Right lobe of liver (tissue), 6 donors: ENCODE results near the gene PRPF19. TPM values are rescaled to one million over a fixed set of nuclear protein-coding genes. Genes with fewer than 3 reads are reported as not detected.
A peak's percentile ranks its signal among the peaks of the same experiment; 100 is the strongest.

Experiments used
- ATAC-seq, 4 donors: fragments of 200-7000 bp; cut with Tn5 transposase; one replicate each; pipeline ENCODE4 v1.9.1; 2020; ENCODE audit warnings: mild to moderate bottlenecking in 4 of 4, moderate library complexity in 4 of 4
- DNase-seq, 3 donors: peaks; one replicate each; pipeline ENCODE4 v3.0.0-alpha.2; 2020
- H3K27ac ChIP-seq, 3 donors: fragments of 200-600 bp; one replicate each; pipeline ENCODE4 v1.8.0; 2022
- H3K27me3 ChIP-seq, 2 donors: fragments of 200-600 bp; one replicate each; pipeline ENCODE4 v1.8.0; 2022
- H3K36me3 ChIP-seq, 4 donors: fragments of 200-600 bp; sonication (generic) in 1 of 4; one replicate each; pipeline versions ENCODE4 v1.5.1 to v1.8.0; 2017 to 2022; ENCODE audit warnings: control low read depth in 1 of 4
- H3K4me1 ChIP-seq, 4 donors: fragments of 200-600 bp; sonication (generic) in 1 of 4; one replicate each; pipeline versions ENCODE4 v1.5.1 to v1.8.0; 2017 to 2022; ENCODE audit warnings: control low read depth in 1 of 4
- H3K4me3 ChIP-seq, 3 donors: fragments of 200-600 bp; one replicate each; pipeline ENCODE4 v1.8.0; 2022
- H3K9me3 ChIP-seq, 4 donors: fragments of 200-600 bp; sonication (generic) in 1 of 4; one replicate each; pipeline versions ENCODE4 v1.5.1 to v1.8.0; 2017 to 2022; ENCODE audit warnings: control low read depth in 1 of 4
- CTCF ChIP-seq, 4 donors: fragments of 200-600 bp in 3 of 4; fragments of 450-650 bp in 1 of 4; IDR thresholded peaks; one replicate each; pipeline versions ENCODE4 v1.5.1 to v1.8.0; 2016 to 2022; ENCODE audit warnings: antibody characterized with exemption in 4 of 4, mild to moderate bottlenecking in 2 of 4
- POLR2A ChIP-seq: fragments of 450-650 bp; IDR thresholded peaks from one replicate; pipeline ENCODE4 v1.6.1; 2017; ENCODE audit warnings: antibody characterized with exemption, mild to moderate bottlenecking
- WGBS: methylation state at CpG from one replicate; pipeline ENCODE4 v1.1.6; 2018; ENCODE audit warnings: low coverage, low lambda C conversion rate; ENCODE audit not compliant: insufficient coverage; ENCODE audit errors: missing lambda C conversion rate; 5-methylcytosine and 5-hydroxymethylcytosine counted together
- intact Hi-C, 2 donors: fragments of 100-400 bp; cut with DNase I; formaldehyde crosslinking; loops; one replicate each; pipeline versions ENCODE4 v1.11.2 to v1.14.1; 2022
- total RNA-seq, 6 experiments: library from RNA; depleted of rRNA in 2 of 6; stranded (reverse); fragments of >200 nt in 2 of 6; fragmentation: NEBNext Ultra II Directional in 3 of 6; extraction: Animal tissue kit (Norgen Biotek cat#: 25700) in 3 of 6; gene quantifications; one replicate each; pipeline versions ENCODE4 v1.1.0 to v1.2.4, GENCODE V29; 2016 to 2023
- donor health status: DM: no; HTN: yes; CAD: no.
- donor health status: DM: no; HTN: no; CAD: no.
- donor health status: DM: no; HTN: no; CAD: no.
- donor health status: DM: no; HTN: yes; CAD: no.
- donor health status: DM: no; HTN: yes; CAD: no.

The PRPF19 gene
- total RNA-seq, 6 experiments from 2014 or later, result 45.5 to 82.6 (median 48.3) TPM

- no peaks in the 10 kb centered on the region for H3K9me3 ChIP-seq
- 36% methylated on average over 16 of the region's 17 CpGs for WGBS
- H3K27ac ChIP-seq, result no peak overlapping the region
- intact Hi-C loops, result no loop called here
- H3K36me3 ChIP-seq, result peaks cover 0 to 9% (median 1%) of the 10 kb centered on the region in 4 donors
- TF ChIP-seq POLR2A (no peak), CTCF (IDR thresholded peaks at IDR 0.05) (peak in 2 of 4 donors; percentile 12 to 19)
- H3K4me3 ChIP-seq, result peak overlapping the region; percentile 84 to 93 (median 86)
- ATAC-seq (peak; percentile 3 to 19 (median 10)), DNase-seq (no peak)
- peaks cover 0 to 12% (median 0%) of the 10 kb centered on the region in 4 donors for H3K4me1 ChIP-seq
- no peaks in the 10 kb centered on the region for H3K27me3 ChIP-seq
Observed at GRCh38 chr11:60915248-60915914, 9.0 kb upstream of the PRPF19 start.

GRCh38 chr11:60914633-60915247 is 8.4 kb upstream of the PRPF19 start:
- DNase-seq, result peak in 1 of 3 donors; percentile 64
- 12% methylated on average over 20 of the region's 31 CpGs for WGBS
- Histone ChIP-seq H3K9me3 (no peaks in the 10 kb centered on the region), H3K36me3 (peaks cover 0 to 2% (median 0%) of the 10 kb centered on the region in 4 donors), H3K4me1 (peaks cover 0 to 12% (median 0%) of the 10 kb centered on the region in 4 donors), H3K4me3 (peak overlapping the region; percentile 84 to 93 (median 86)), H3K27me3 (no peaks in the 10 kb centered on the region), H3K27ac (peak overlapping the region; percentile 78 to 89 (median 79))
- TF ChIP-seq POLR2A, result no peak
- no peak for TF ChIP-seq CTCF (IDR thresholded peaks at IDR 0.05)
- intact Hi-C loops, result no loop called here
- peak; percentile 27 to 47 (median 46) for ATAC-seq

GRCh38 chr11:60913793-60914632 is 7.6 kb upstream of the PRPF19 start, which contains the start of gene TMEM109:
TSS of gene TMEM109 (plus strand) at chr11:60914158. CDS start at chr11:60919694, 5,536 bp downstream.
- peaks cover 0 to 12% (median 0%) of the 10 kb centered on the region in 4 donors for H3K4me1 ChIP-seq

More at GRCh38 chr11:60913793-60914632, 7.6 kb upstream of the PRPF19 start, which contains the start of gene TMEM109:
- H3K27me3 ChIP-seq, result no peaks in the 10 kb centered on the region
- no peaks in the 10 kb centered on the region for H3K36me3 ChIP-seq
- intact Hi-C loops, result no loop called here
- ATAC-seq, result peak; percentile 84 to 90 (median 88)
- TF ChIP-seq CTCF (IDR thresholded peaks at IDR 0.05), result peak in 1 of 4 donors; percentile 9
- TF ChIP-seq POLR2A, result peak; percentile 45
- peak within 1 kb of the TSS; percentile 84 to 93 (median 86) for H3K4me3 ChIP-seq
- DNase-seq, result peak; percentile 91 to 92 (median 92)
- no peaks in the 10 kb centered on the region for H3K9me3 ChIP-seq
- 0% methylated on average over 48 of the region's 70 CpGs for WGBS
- H3K27ac ChIP-seq, result peak within 1 kb of the TSS; percentile 78 to 89 (median 79)
